Endometrium (tissue), 2 donors: ENCODE data around the gene NRG3.
"Not testable (repeated sequence)": the region's sequence is repeated elsewhere in the genome, so short reads cannot be mapped to it uniquely, and the experiment has no call there.

Experiments
- FAIRE-seq: peaks from 2 replicates; lab custom pipeline; 2012; peaks lifted over from hg19 to GRCh38; lab: Jason Lieb, UNC
- donor health status: control.
- donor health status: control.

NRG3 gene

GRCh38 chr10:82916941-82917340, 1041.9 kb downstream of the NRG3 start:
- FAIRE-seq = no peak

- no peak for FAIRE-seq
These were observed 1043.0 kb downstream of the NRG3 start for GRCh38 chr10:82918022-82918421.

- FAIRE-seq = no peak
These were observed 1047.1 kb downstream of the NRG3 start for GRCh38 chr10:82922046-82922445.

- no peak for FAIRE-seq
These were observed 1047.8 kb downstream of the NRG3 start for GRCh38 chr10:82922755-82923154.

- no peak for FAIRE-seq
These were observed 1049.7 kb downstream of the NRG3 start for GRCh38 chr10:82924711-82925110.

GRCh38 chr10:82925547-82925946, 1050.6 kb downstream of the NRG3 start:
- FAIRE-seq = no peak

- no peak for FAIRE-seq
These were observed 1057.5 kb downstream of the NRG3 start for GRCh38 chr10:82932451-82932850.

- FAIRE-seq = no peak
These were observed 1059.4 kb downstream of the NRG3 start for GRCh38 chr10:82934429-82934828.

- no peak for FAIRE-seq
These were observed 1060.0 kb downstream of the NRG3 start for GRCh38 chr10:82934947-82935346.

GRCh38 chr10:82938331-82938730, 1063.3 kb downstream of the NRG3 start:
- FAIRE-seq = no peak

GRCh38 chr10:82942286-82943099, 1067.5 kb downstream of the NRG3 start:
- no peak for FAIRE-seq

- no peak for FAIRE-seq
These were observed 1068.1 kb downstream of the NRG3 start for GRCh38 chr10:82943142-82943541.

GRCh38 chr10:82949816-82950575, 1075.0 kb downstream of the NRG3 start:
- FAIRE-seq = no peak

- no peak for FAIRE-seq
These were observed 1078.3 kb downstream of the NRG3 start for GRCh38 chr10:82953331-82953730.

- no peak for FAIRE-seq
These were observed 1078.9 kb downstream of the NRG3 start for GRCh38 chr10:82953909-82954308.

GRCh38 chr10:82960421-82961060, 1085.5 kb downstream of the NRG3 start:
- FAIRE-seq = not testable (repeated sequence)

GRCh38 chr10:82961864-82962263, 1086.9 kb downstream of the NRG3 start:
- no peak for FAIRE-seq

GRCh38 chr10:82966130-82966529, 1091.1 kb downstream of the NRG3 start:
- no peak for FAIRE-seq

- FAIRE-seq = no peak
These were observed 1093.5 kb downstream of the NRG3 start for GRCh38 chr10:82968533-82968932.

- FAIRE-seq = no peak
These were observed 1094.4 kb downstream of the NRG3 start for GRCh38 chr10:82969405-82969804.

GRCh38 chr10:82980321-82980720, 1105.3 kb downstream of the NRG3 start:
- no peak for FAIRE-seq

- FAIRE-seq = no peak
These were observed 1106.2 kb downstream of the NRG3 start for GRCh38 chr10:82981137-82981723.
